ENCODE results near the gene WDR82. TPM values are rescaled to one million over a fixed set of nuclear protein-coding genes. Genes with fewer than 3 reads are reported as not detected.
A peak's percentile ranks its signal among the peaks of the same experiment; 100 is the strongest.

WDR82 gene
- total and polyA plus RNA-seq, 2 of the 8 experiments (the other 6 are each of a cell fraction or from before 2014, with no cell fraction given), result 33.5 to 82.7 TPM

- no peaks in the 10 kb centered on the region; the same call in 1 of the 2 replicates for H3K23me2 ChIP-seq (ENCODE audit: low read depth, low read length)
- no peak overlapping the region for H3K18ac ChIP-seq (ENCODE audit: extremely low read depth, low read length)
- no peak overlapping the region for H3K14ac ChIP-seq (ENCODE audit: insufficient read length)
- H3K36me3 ChIP-seq (ENCODE audit: control insufficient read depth in 2 of 4, insufficient read depth in 4 of 4, low read length in 3 of 4), result no peaks in the 10 kb centered on the region
- H2BK5ac ChIP-seq (ENCODE audit: low read depth, low read length), result peak overlapping the region; percentile 1; the same call in 1 of the 2 replicates
- H2AFZ ChIP-seq (ENCODE audit: low read length), result no peak overlapping the region
- H2BK15ac ChIP-seq (ENCODE audit: low read length), result no peak overlapping the region
- H4K5ac ChIP-seq (ENCODE audit: insufficient read length, low read depth, low read length), result no peak overlapping the region
- no peak overlapping the region for H2BK120ac ChIP-seq (replicated peaks; ENCODE audit: low read depth, low read length)
- peaks cover 0 to 2% (median 0%) of the 10 kb centered on the region in 4 experiments; a peak in 1 of 7 replicates for H3K4me1 ChIP-seq (replicated peaks in 1 of 4; ENCODE audit: control insufficient read depth in 3 of 4, insufficient read depth in 4 of 4, low read length in 3 of 4)
- no peaks in the 10 kb centered on the region for H3K79me2 ChIP-seq (ENCODE audit: control insufficient read depth in 1 of 2, insufficient read depth in 2 of 2, low read length in 2 of 2)
- no peak overlapping the region for H2AK5ac ChIP-seq (ENCODE audit: low read depth, low read length)
- H4K91ac ChIP-seq (replicated peaks; ENCODE audit: insufficient read length, low read length), result no peak overlapping the region
- no peaks in the 10 kb centered on the region; the same call in 1 of the 2 replicates for H3K79me1 ChIP-seq (ENCODE audit: low read depth, low read length)
- peaks cover 0 to under 1% (median under 1%) of the 10 kb centered on the region in 4 experiments; a peak in 2 of 7 replicates for H3K27me3 ChIP-seq (replicated peaks in 1 of 4; ENCODE audit: control insufficient read depth in 3 of 4, extremely low read depth in 1 of 4, insufficient read depth in 3 of 4, low read length in 3 of 4)
- no peak overlapping the region for H2BK20ac ChIP-seq (ENCODE audit: low read length)
- FAIRE-seq (no peak), DNase-seq (ENCODE audit: low read depth in 1 of 2, low spot score in 2 of 2) (no peak)
- H3K4me2 ChIP-seq (ENCODE audit: insufficient read depth in 1 of 2, low read depth in 2 of 2, low read length in 2 of 2), result no peak overlapping the region
- H2BK12ac ChIP-seq (ENCODE audit: low read depth, low read length), result no peak overlapping the region
- no peaks in the 10 kb centered on the region for H3K9me3 ChIP-seq (ENCODE audit: insufficient read depth in 2 of 2, low read depth in 1 of 2, low read length in 1 of 2)
- H3K4me3 ChIP-seq (ENCODE audit: extremely low read depth in 1 of 4, insufficient read depth in 2 of 4, low read depth in 3 of 4, low read length in 4 of 4), result no peak overlapping the region
- no peak overlapping the region for H3K9ac ChIP-seq (replicated peaks in 1 of 4; ENCODE audit: extremely low read depth in 1 of 4, low read depth in 3 of 4, low read length in 3 of 4)
- CTCF ChIA-PET (ENCODE audit: partially characterized antibody), result interaction anchor here (0.6 to 15.3 kb wide), 25 partner anchors 7 to 216 kb away, joined by 3 to 198 read pairs (median 5); partner anchors contain the start of gene TWF2
- no peak overlapping the region for H3K27ac ChIP-seq (ENCODE audit: low read depth, low read length)
- peak overlapping the region; percentile 31; the same call in 1 of the 2 replicates for H4K8ac ChIP-seq (ENCODE audit: extremely low read depth, insufficient read depth, low read length)
- POLR2A ChIA-PET (ENCODE audit: partially characterized antibody), result interaction anchor here (0.9 to 6.5 kb wide), 4 partner anchors 8 to 280 kb away, joined by 3 to 76 read pairs (median 4); partner anchors contain the start of gene WDR82
- H3K4ac ChIP-seq (replicated peaks; ENCODE audit: insufficient read length, low read depth, low read length), result no peak overlapping the region
- 94% methylated on average over 20 of the region's 20 CpGs; no CpG with 5 or more reads in 1 of the 2 experiments for WGBS, 2 experiments (ENCODE audit: extremely low coverage in 1 of 2, insufficient coverage in 1 of 2, insufficient read length in 1 of 2, insufficient replicate concordance in 2 of 2, low coverage in 1 of 2, low lambda C conversion rate in 2 of 2, missing lambda C conversion rate in 1 of 2)
- H4K20me1 ChIP-seq (replicated peaks in 1 of 2; ENCODE audit: control insufficient read depth in 1 of 2, insufficient read depth in 2 of 2, low read length in 2 of 2), result no peaks in the 10 kb centered on the region
- TF ChIP-seq SAP30 (IDR thresholded peaks at IDR 0.05; ENCODE audit: insufficient read depth, insufficient replicate concordance, low read length), result no peak
- no peak overlapping the region for H3K56ac ChIP-seq (replicated peaks; ENCODE audit: insufficient read length, low read depth, low read length)
- H3K23ac ChIP-seq (ENCODE audit: insufficient read length), result no peak overlapping the region
These were observed 14.0 kb upstream of the WDR82 start for GRCh38 chr3:52292247-52293065.
